Measurements from ENCODE around the gene AMFR. TPM values are rescaled to one million over a fixed set of nuclear protein-coding genes. Genes with fewer than 3 reads are reported as not detected.
"Not testable (repeated sequence)": the region's sequence is repeated elsewhere in the genome, so short reads cannot be mapped to it uniquely, and the experiment has no call there.

Gene AMFR
- total and polyA plus RNA-seq, 8 donors = 64.2 to 88.5 (median 69.7) TPM

DNA sequence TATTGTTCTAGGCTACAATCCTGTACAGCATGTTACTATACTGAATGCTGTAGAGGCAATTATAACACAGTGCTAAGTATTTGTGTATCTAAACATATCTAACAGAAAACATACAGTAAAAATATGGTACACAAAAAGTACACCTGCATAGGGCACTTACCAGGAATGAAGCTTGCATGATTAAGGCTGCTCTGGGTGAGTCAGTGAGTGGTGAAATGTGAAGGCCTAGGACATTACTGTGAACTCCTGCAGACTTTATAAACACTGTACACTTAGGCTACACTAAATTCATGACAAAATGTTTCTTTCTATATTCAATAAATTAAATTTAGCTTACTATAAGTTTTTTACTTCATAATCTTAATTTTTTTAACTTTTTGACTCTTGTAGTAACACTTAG is 37.1 kb downstream of the AMFR start:
- DNase-seq (no peak), ATAC-seq (no peak)
- H3K36me3 ChIP-seq = peaks cover 0 to 79% of the 10 kb centered on the region in 2 donors
- no peak overlapping the region for H3K27ac ChIP-seq
- no peaks in the 10 kb centered on the region for H3K4me1 ChIP-seq
- intact Hi-C loops (cut with DNase I) = no loop called here
- H3K9me3 ChIP-seq = no peaks in the 10 kb centered on the region
- TF ChIP-seq, protein P1, sequence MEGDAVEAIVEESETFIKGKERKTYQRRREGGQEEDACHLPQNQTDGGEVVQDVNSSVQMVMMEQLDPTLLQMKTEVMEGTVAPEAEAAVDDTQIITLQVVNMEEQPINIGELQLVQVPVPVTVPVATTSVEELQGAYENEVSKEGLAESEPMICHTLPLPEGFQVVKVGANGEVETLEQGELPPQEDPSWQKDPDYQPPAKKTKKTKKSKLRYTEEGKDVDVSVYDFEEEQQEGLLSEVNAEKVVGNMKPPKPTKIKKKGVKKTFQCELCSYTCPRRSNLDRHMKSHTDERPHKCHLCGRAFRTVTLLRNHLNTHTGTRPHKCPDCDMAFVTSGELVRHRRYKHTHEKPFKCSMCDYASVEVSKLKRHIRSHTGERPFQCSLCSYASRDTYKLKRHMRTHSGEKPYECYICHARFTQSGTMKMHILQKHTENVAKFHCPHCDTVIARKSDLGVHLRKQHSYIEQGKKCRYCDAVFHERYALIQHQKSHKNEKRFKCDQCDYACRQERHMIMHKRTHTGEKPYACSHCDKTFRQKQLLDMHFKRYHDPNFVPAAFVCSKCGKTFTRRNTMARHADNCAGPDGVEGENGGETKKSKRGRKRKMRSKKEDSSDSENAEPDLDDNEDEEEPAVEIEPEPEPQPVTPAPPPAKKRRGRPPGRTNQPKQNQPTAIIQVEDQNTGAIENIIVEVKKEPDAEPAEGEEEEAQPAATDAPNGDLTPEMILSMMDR (IDR thresholded peaks at IDR 0.05) = no peak
- H3K4me3 ChIP-seq = no peak overlapping the region
- H3K27me3 ChIP-seq = no peaks in the 10 kb centered on the region

DNA sequence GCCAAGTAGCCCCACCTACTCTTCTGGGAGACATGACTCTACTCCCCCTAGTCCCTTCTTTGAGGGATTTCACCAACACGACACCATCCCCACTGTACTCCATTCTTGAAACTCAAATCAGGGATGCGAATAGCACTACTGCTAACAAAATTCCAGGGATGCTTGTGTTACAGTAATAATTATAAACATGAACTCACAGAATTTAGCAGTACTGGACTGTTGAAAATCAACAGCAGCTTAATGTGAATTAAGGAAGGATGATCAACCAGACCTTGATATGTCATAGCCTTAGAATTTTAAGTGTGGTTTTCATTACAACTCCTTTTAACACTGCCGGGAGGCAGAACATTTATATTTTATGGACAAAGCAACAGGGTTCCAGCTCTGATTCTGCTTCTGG is 37.9 kb downstream of the AMFR start:
- H3K4me3 ChIP-seq = no peak overlapping the region
- H3K9me3 ChIP-seq = no peaks in the 10 kb centered on the region
- peaks cover 0 to 84% of the 10 kb centered on the region in 2 donors for H3K36me3 ChIP-seq
- H3K27ac ChIP-seq = no peak overlapping the region
- TF ChIP-seq, protein P1 (IDR thresholded peaks at IDR 0.05) = no peak
- no peaks in the 10 kb centered on the region for H3K4me1 ChIP-seq
- intact Hi-C loops (cut with DNase I) = no loop called here
- H3K27me3 ChIP-seq = no peaks in the 10 kb centered on the region
- ATAC-seq = no peak
- no peak for DNase-seq

DNA sequence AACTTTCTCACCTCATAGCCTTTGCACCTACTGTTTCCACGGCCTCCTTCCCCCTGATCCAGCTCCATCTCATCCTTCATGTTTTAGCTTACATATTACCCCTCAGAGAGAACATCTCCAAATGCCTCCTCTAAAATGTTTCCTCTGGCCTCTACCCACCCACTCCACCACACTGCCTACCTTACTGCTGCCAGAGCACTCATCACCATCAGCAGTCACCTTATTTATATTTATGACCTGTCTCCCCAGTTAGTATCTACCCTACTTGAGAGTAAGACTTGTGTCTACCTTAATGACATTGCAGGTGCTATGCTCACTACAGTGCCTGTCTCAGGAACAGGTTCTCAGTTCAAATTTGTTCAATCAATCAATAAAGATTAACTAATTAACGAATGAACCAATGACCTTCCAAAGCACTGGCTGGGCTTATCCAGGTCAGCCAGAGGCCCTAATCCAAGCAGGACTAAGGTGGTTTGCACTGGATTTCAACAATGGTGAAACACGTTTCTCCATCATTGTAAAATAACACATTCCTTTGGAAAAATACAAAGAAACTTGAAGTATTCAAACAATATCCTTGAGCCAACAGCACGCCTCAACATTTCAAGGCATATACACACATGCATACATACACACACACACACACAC is 41.1 kb downstream of the AMFR start:
- no peak overlapping the region for H3K27ac ChIP-seq
- ATAC-seq (no peak), DNase-seq (no peak)
- no peak overlapping the region for H3K4me3 ChIP-seq
- H3K4me1 ChIP-seq = no peaks in the 10 kb centered on the region
- peaks cover 9 to 24% of the 10 kb centered on the region in 2 donors for H3K9me3 ChIP-seq
- no peaks in the 10 kb centered on the region for H3K27me3 ChIP-seq
- TF ChIP-seq, protein P1 (IDR thresholded peaks at IDR 0.05) = no peak
- peaks cover 0 to 92% of the 10 kb centered on the region in 2 donors for H3K36me3 ChIP-seq
- intact Hi-C loops (cut with DNase I) = no loop called here

DNA sequence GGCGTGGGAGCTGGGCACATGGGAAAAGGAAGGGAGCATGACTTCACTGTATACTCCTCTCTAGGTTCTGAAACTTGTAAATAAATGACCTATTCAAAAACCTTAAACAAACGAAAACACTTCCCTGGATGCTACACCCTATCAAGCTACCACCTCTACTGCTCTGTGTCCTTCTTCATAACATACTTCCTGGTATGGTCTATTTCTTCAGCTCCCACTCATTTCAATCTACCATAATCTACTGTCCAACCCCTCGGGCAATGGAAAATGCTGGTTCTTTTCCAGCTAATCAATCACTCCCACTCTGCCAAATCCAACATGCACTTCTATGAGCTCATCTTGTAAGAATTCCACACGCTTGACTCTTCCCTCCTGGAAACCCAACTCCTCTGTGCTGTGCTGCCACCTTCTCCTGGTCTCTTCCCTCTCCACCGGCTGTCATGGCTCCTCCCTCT is 42.4 kb downstream of the AMFR start:
- Histone ChIP-seq H3K4me1 (no peaks in the 10 kb centered on the region), H3K27ac (no peak overlapping the region), H3K4me3 (no peak overlapping the region), H3K9me3 (peaks cover 9 to 24% of the 10 kb centered on the region in 2 donors), H3K36me3 (peaks cover 0 to 90% of the 10 kb centered on the region in 2 donors), H3K27me3 (no peaks in the 10 kb centered on the region)
- TF ChIP-seq, protein P1 (IDR thresholded peaks at IDR 0.05) = no peak
- no peak for ATAC-seq
- intact Hi-C loops (cut with DNase I) = no loop called here
- no peak for DNase-seq

DNA sequence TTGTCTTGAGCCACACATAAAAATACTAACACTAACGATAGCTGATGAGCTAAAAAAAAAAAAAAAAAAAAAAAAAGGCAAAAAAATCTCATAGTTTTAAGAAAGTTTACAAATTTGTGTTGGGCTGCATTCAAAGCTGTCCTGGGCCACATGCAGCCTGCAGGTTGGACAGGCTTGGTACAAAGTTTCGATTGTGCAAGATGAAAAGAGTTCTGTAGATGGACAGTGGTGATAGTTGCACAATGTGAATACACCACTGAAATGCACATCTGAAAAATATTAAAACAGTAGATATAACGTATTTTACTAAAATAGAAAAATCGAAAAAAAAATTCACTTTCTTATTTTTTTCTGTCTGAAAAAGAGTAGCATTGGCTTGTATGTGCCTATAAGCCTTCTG is 42.9 kb downstream of the AMFR start:
- TF ChIP-seq, protein P1 (IDR thresholded peaks at IDR 0.05) = no peak
- ATAC-seq (no peak), DNase-seq (no peak)
- Histone ChIP-seq H3K9me3 (peaks cover 9 to 24% of the 10 kb centered on the region in 2 donors), H3K4me1 (no peaks in the 10 kb centered on the region), H3K27ac (no peak overlapping the region), H3K36me3 (peaks cover 0 to 85% of the 10 kb centered on the region in 2 donors), H3K4me3 (no peak overlapping the region), H3K27me3 (no peaks in the 10 kb centered on the region)
- intact Hi-C loops (cut with DNase I) = no loop called here

DNA sequence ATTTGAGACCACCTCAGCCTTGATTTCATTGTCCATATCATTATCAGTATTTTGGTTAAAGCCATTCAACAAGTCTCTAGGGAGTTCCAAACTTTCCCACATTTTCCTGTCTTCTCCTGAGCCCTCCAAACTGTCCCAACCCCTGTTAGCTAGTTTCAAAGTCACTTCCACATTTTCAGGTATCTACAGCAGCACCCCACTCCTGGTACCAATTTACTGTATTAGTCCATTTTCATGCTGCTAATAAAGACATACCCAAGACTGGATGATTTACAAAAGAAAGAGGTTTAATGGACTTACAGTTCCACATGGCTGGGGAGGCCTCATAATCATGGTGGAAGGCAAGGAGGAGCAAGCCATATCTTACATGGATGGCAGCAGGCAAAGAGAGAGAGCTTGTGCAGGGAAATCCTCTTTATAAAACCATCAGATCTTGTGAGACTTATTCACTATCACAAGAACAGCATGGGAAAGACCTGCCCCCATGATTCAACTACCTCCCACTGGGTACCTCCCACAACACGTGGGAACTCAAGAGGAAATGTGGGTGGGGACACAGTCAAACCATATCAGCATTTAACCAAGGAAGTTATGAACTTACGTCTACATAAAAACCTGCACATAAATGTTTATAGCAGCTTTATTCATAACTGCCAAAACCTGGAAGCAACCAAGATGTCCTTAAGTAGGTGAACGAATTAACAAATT is 44.4 kb downstream of the AMFR start:
- H3K27me3 ChIP-seq; intact Hi-C loops (cut with DNase I); H3K27ac ChIP-seq; DNase-seq; H3K4me1 ChIP-seq; H3K4me3 ChIP-seq; ATAC-seq: not testable (repeated sequence)
- peaks cover 9 to 24% of the 10 kb centered on the region in 2 donors for H3K9me3 ChIP-seq
- H3K36me3 ChIP-seq = peaks cover 0 to 70% of the 10 kb centered on the region in 2 donors

DNA sequence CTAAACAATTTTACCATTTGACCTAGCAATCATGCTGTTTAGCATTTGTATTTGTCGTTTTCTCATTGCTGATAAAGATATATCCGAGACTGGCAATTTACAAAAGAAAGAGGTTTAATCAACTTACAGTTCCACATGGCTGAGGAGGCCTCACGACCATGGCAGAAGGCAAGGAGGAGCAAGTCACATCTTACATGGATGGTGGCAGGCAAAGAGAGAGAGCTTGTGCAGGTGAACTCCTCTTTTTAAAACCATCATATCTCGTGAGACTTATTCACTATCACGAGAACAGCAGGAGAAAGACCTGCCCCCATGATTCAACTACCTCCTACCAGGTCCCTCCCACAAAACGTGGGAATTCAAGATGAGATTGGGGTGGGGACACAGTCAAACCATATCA is 46.3 kb downstream of the AMFR start:
- ATAC-seq; H3K4me3 ChIP-seq; H3K27me3 ChIP-seq; intact Hi-C loops (cut with DNase I); DNase-seq; H3K4me1 ChIP-seq; H3K27ac ChIP-seq: not testable (repeated sequence)
- H3K9me3 ChIP-seq = peaks cover 9 to 24% of the 10 kb centered on the region in 2 donors
- H3K36me3 ChIP-seq = peaks cover 0 to 58% of the 10 kb centered on the region in 2 donors

DNA sequence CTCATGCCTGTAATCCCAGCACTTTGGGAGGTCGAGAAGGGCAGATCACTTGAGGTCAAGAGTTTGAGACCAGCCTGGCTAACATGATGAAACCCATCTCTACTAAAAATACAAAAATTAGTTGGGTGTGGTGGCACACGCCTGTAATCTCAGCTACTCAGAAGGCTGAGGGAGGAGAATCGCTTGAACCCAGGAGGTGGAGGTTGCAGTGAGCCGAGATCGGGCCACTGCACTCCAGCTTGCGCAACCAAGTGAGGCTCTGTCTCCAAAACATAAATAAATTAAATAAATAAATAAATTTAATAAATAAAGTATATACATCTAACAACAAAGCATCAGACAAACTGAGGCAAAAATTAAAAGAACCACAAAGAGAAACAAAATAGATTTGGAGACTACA is 49.6 kb downstream of the AMFR start:
- peaks cover 2 to 11% of the 10 kb centered on the region in 2 donors for H3K9me3 ChIP-seq
- H3K27ac ChIP-seq; H3K27me3 ChIP-seq; intact Hi-C loops (cut with DNase I); ATAC-seq; H3K4me3 ChIP-seq; DNase-seq; H3K4me1 ChIP-seq: not testable (repeated sequence)
- peaks cover 0 to 36% of the 10 kb centered on the region in 2 donors for H3K36me3 ChIP-seq

Measured in left lung (tissue), 10 donors.